Measurements from ENCODE around the gene UQCRHL. TPM values are rescaled to one million over a fixed set of nuclear protein-coding genes. Genes with fewer than 3 reads are reported as not detected.

Gene UQCRHL
- 0.91 and 3.1 TPM in 2 replicates for total RNA-seq

GRCh38 chr1:15807549-15807948 lies at the start of gene UQCRHL:
UQCRHL (minus strand) TSS chr1:15807649; CDS start chr1:15807649, 0 bp downstream.

GRCh38 chr1:15847100-15847892 lies 39.8 kb upstream of the UQCRHL start, which contains the start of gene SPEN:
SPEN (plus strand) TSS chr1:15847707; CDS start chr1:15848068, 361 bp downstream.

GRCh38 chr1:15758343-15758931 lies 49.0 kb downstream of the UQCRHL start, which contains the start of gene FBLIM1:
FBLIM1 (plus strand) TSS chr1:15758795; CDS start chr1:15764984, 6,189 bp downstream.

Other genes starting within 250 kb of the UQCRHL start
- gene AGMAT, start 222.6 kb downstream of the UQCRHL start, total RNA-seq, result 0.16 and 1.7 TPM in 2 replicates
- gene DDI2, start 190.2 kb downstream of the UQCRHL start, total RNA-seq, result 8.3 and 8.4 TPM in 2 replicates
- gene PLEKHM2, start 123.3 kb downstream of the UQCRHL start, total RNA-seq, result 30.4 and 47.3 TPM in 2 replicates
- 0.26 and 0.96 TPM in 2 replicates for gene SLC25A34, start 71.4 kb downstream of the UQCRHL start, total RNA-seq
- gene TMEM82, start 65.2 kb downstream of the UQCRHL start, total RNA-seq, result not detected in 2 replicates
- gene FBLIM1, start 48.9 kb downstream of the UQCRHL start, total RNA-seq, result 114 and 120 TPM in 2 replicates
- 9.7 and 20.3 TPM in 2 replicates for gene SPEN, start 40.1 kb upstream of the UQCRHL start, total RNA-seq
- gene ZBTB17, start 168.5 kb upstream of the UQCRHL start, total RNA-seq, result 22.0 and 23.4 TPM in 2 replicates
- gene SRARP, start 196.6 kb upstream of the UQCRHL start, total RNA-seq, result not detected in 2 replicates
- gene HSPB7, start 210.4 kb upstream of the UQCRHL start, total RNA-seq, result 0.26 and 0.32 TPM in 2 replicates
- not detected in 2 replicates for gene CLCNKA, start 214.4 kb upstream of the UQCRHL start, total RNA-seq
- gene CLCNKB, start 236.1 kb upstream of the UQCRHL start, total RNA-seq, result not detected in 2 replicates

Data from epithelial cell of alveolus of lung (primary cell).